PC-3 (cell line): ENCODE results near the gene PSMC1. TPM values are rescaled to one million over a fixed set of nuclear protein-coding genes. Genes with fewer than 3 reads are reported as not detected.

Experiments used
- ATAC-seq: fragments of 200-7000 bp; cut with Tn5 transposase; 2 replicates; pipeline ENCODE4 v1.9.1; 2020; ENCODE audit warnings: mild to moderate bottlenecking, moderate library complexity
- BruUV-seq: library from RNA; stranded (reverse); fragments of 400-500 nt; replicated peaks from 2 replicates; lab custom pipeline; 2021; lab: Mats Ljungman, UMichigan
- CTCF ChIA-PET: fragments of 300-600 bp; sonication (Branson Sonifier 250); formaldehyde crosslinking; loops from one replicate; lab custom pipeline; 2022; ENCODE audit warnings: antibody characterized with exemption; lab: Charles Lee
- POLR2A ChIA-PET: fragments of 300-600 bp; sonication (Branson Sonifier 250); formaldehyde crosslinking; loops from one replicate; lab custom pipeline; 2022; ENCODE audit warnings: antibody characterized with exemption; ENCODE audit not compliant: unreplicated experiment; lab: Charles Lee
- DNase-seq: peaks from one replicate; pipeline ENCODE4 v3.0.0-alpha.2; 2015
- H2AFZ ChIP-seq: fragments of 300-600 bp; sonication (generic); 2 replicates; pipeline ENCODE4 v1.6.0; 2016; ENCODE audit warnings: antibody characterized with exemption, low read length
- H3F3A ChIP-seq: fragments of 300-600 bp; sonication (generic); one replicate; pipeline ENCODE4 v1.6.0; 2017; ENCODE audit warnings: antibody characterized with exemption, low read length, control low read depth, mild to moderate bottlenecking; ENCODE audit not compliant: unreplicated experiment
- H3K27ac ChIP-seq: fragments of 300-600 bp; sonication (generic); 2 replicates; pipeline ENCODE4 v1.5.1; 2016; ENCODE audit warnings: mild to moderate bottlenecking, low read length
- H3K27me3 ChIP-seq: fragments of 300-600 bp; sonication (generic); 2 replicates; pipeline ENCODE4 v1.6.1; 2016; ENCODE audit warnings: low read length, mixed read lengths
- H3K36me3 ChIP-seq: fragments of 300-600 bp; sonication (generic); 2 replicates; pipeline ENCODE4 v1.6.1; 2016; ENCODE audit warnings: low read depth, mixed run types, low read length, mixed read lengths
- H3K4me1 ChIP-seq: fragments of 300-600 bp; sonication (generic); 2 replicates; pipeline ENCODE4 v1.5.1; 2016; ENCODE audit warnings: low read length; ENCODE audit not compliant: insufficient read depth
- H3K4me2 ChIP-seq: fragments of 300-600 bp; sonication (generic); 2 replicates; pipeline ENCODE4 v1.6.0; 2016; ENCODE audit warnings: low read length
- H3K4me3 ChIP-seq: fragments of 300-600 bp; sonication (generic); 2 replicates; pipeline ENCODE4 v1.5.1; 2016; ENCODE audit warnings: mild to moderate bottlenecking, low read length, mixed read lengths
- H3K79me2 ChIP-seq: fragments of 300-600 bp; sonication (generic); 2 replicates; pipeline ENCODE4 v1.6.1; 2017; ENCODE audit warnings: low read length, mixed read lengths
- H3K9ac ChIP-seq: fragments of 300-600 bp; sonication (generic); 2 replicates; pipeline ENCODE4 v1.6.0; 2016; ENCODE audit warnings: mild to moderate bottlenecking, low read length
- H3K9me2 ChIP-seq: fragments of 300-600 bp; sonication (generic); replicated peaks from 2 replicates; pipeline ENCODE4 v1.6.1; 2016; ENCODE audit warnings: mixed run types, low read length, mixed read lengths
- H3K9me3 ChIP-seq: fragments of 300-600 bp; sonication (generic); 2 replicates; pipeline ENCODE4 v1.6.1; 2016; ENCODE audit warnings: low read length, mixed read lengths
- H4K20me1 ChIP-seq: fragments of 300-600 bp; sonication (generic); 2 replicates; pipeline ENCODE4 v1.6.1; 2016; ENCODE audit warnings: low read length, mixed read lengths
- CTCF ChIP-seq: fragments of 300-600 bp; sonication (generic); conservative IDR thresholded peaks from 2 replicates; pipeline ENCODE4 v1.5.1; 2017; ENCODE audit warnings: antibody characterized with exemption, low read depth, mild to moderate bottlenecking, low read length
- EZH2 ChIP-seq: fragments of 300-600 bp; sonication (generic); IDR thresholded peaks from one replicate; pipeline ENCODE4 v1.6.1; 2017; ENCODE audit warnings: antibody characterized with exemption, mild to moderate bottlenecking, low read length; ENCODE audit not compliant: unreplicated experiment
- EZH2phosphoT487 ChIP-seq: fragments of 300-600 bp; sonication (generic); IDR thresholded peaks from 2 replicates; pipeline ENCODE4 v1.6.1; 2018; ENCODE audit warnings: mild to moderate bottlenecking, antibody characterized with exemption, low read length, borderline replicate concordance
- intact Hi-C: fragments of 100-400 bp; cut with micrococcal nuclease; formaldehyde crosslinking; loops from 2 replicates; pipeline ENCODE4 v1.9.0; 2023
- total RNA-seq: library from RNA; depleted of rRNA; stranded (reverse); fragments of >200 nt; gene quantifications from 2 replicates; pipeline ENCODE4 v1.2.3, GENCODE V29; 2014

The PSMC1 gene
- total RNA-seq, 1 experiment from 2014 or later, result 208 TPM

GRCh38 chr14:90295870-90296516, 39.6 kb downstream of the PSMC1 start:
- intact Hi-C loops, result no loop called here
- Histone ChIP-seq H2AFZ (no peak overlapping the region), H4K20me1 (no peaks in the 10 kb centered on the region; the same call in 1 of the 2 replicates), H3K36me3 (peaks cover 40% of the 10 kb centered on the region), H3F3A (no peaks in the 10 kb centered on the region), H3K9ac (no peak overlapping the region), H3K9me3 (no peaks in the 10 kb centered on the region), H3K4me3 (no peak overlapping the region), H3K27me3 (no peaks in the 10 kb centered on the region), H3K4me1 (no peaks in the 10 kb centered on the region), H3K27ac (no peak overlapping the region), H3K4me2 (no peak overlapping the region), H3K9me2 (no peaks in the 10 kb centered on the region), H3K79me2 (no peaks in the 10 kb centered on the region)
- ChIA-PET POLR2A (no interaction called here), CTCF (no interaction called here)
- DNase-seq (no peak), ATAC-seq (no peak)
- BruUV-seq, result no TSS peak
- TF ChIP-seq EZH2phosphoT487 (no peak), CTCF (no peak), EZH2 (no peak)

GRCh38 chr14:90296641-90297040, 40.3 kb downstream of the PSMC1 start:
- Histone ChIP-seq H3K79me2 (no peaks in the 10 kb centered on the region), H3K9me2 (no peaks in the 10 kb centered on the region), H3K4me3 (no peak overlapping the region), H3K4me1 (no peaks in the 10 kb centered on the region), H3K27me3 (no peaks in the 10 kb centered on the region), H3F3A (no peaks in the 10 kb centered on the region), H3K27ac (no peak overlapping the region), H4K20me1 (no peaks in the 10 kb centered on the region; the same call in 1 of the 2 replicates), H3K9ac (no peak overlapping the region), H3K36me3 (peaks cover 40% of the 10 kb centered on the region), H3K9me3 (no peaks in the 10 kb centered on the region), H2AFZ (no peak overlapping the region), H3K4me2 (no peak overlapping the region)
- DNase-seq, result no peak
- CTCF ChIA-PET, result no interaction called here
- no peak for ATAC-seq
- TF ChIP-seq EZH2phosphoT487 (no peak), CTCF (no peak), EZH2 (no peak)
- no TSS peak for BruUV-seq
- POLR2A ChIA-PET, result no interaction called here
- intact Hi-C loops, result no loop called here

- Histone ChIP-seq H2AFZ (no peak overlapping the region), H3K4me2 (no peak overlapping the region), H3K4me3 (no peak overlapping the region), H3K9ac (no peak overlapping the region), H4K20me1 (no peaks in the 10 kb centered on the region; the same call in 1 of the 2 replicates), H3K36me3 (peaks cover 31% of the 10 kb centered on the region), H3K9me2 (no peaks in the 10 kb centered on the region), H3K27ac (no peak overlapping the region), H3K4me1 (no peaks in the 10 kb centered on the region), H3K79me2 (no peaks in the 10 kb centered on the region), H3F3A (no peaks in the 10 kb centered on the region), H3K9me3 (no peaks in the 10 kb centered on the region), H3K27me3 (no peaks in the 10 kb centered on the region)
- intact Hi-C loops, result no loop called here
- ChIA-PET POLR2A (no interaction called here), CTCF (no interaction called here)
- ATAC-seq (no peak), DNase-seq (no peak)
- TF ChIP-seq EZH2 (no peak), EZH2phosphoT487 (no peak), CTCF (no peak)
- no TSS peak for BruUV-seq
These were observed 41.7 kb downstream of the PSMC1 start for GRCh38 chr14:90297876-90298629.
